Stimulated activated CD4-positive, alpha-beta T cell treated with anti-CD3 and anti-CD28 coated beads, Interleukin-12 subunit alpha, Interleukin-12 subunit beta, amount 100 ng/mL, for 48 hours (primary cell): Measurements from ENCODE around the gene ASPN.

Source experiments
- DNase-seq, 3 donors: peaks; one replicate each; pipeline ENCODE4 v3.0.0-alpha.2; 2020; ENCODE audit warnings: low read depth in 2 of 3, low spot score in 1 of 3

ASPN gene

DNA sequence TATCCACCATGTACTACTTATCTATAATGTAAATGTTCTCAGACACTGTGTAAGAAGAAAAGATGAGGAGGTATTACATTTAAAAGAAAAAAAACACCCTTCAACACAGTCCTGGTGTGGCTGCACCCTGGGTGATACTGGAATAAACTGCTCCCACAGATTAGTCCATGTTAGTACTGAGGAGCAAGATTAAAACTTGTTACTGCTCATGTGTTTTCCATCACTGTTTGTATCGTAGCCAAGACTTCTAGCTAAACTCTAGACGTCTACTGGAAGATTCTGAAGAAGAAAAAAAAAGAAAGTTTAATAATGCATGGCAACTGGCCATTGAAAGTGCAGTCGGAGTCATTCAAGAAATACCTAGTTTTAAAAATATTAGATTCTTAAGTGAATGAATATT, at the start of gene ASPN:
Gene ASPN, minus strand, starts transcription at position 178 of the 400 bp plus-strand sequence.
- DNase-seq: no peak

DNA sequence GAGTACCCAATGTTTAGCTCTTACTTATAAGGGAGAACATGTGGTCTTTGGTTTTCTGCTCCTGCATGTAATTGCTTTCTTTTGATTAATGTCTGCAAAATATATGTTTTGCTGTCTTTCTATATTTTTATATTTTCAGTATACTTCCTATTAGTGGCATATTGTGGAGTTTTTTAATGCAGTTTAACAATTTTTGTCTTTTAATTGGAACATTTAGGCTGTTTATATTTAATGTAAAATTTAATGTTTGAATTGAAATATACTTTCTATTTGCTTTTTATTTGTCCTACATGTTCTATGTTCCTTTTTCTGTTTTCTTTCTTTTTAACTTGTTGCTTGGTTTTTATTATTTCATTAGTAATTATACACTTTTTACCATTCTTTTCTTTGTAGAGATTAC, 48.6 kb upstream of the ASPN start:
- DNase-seq: no peak

DNA sequence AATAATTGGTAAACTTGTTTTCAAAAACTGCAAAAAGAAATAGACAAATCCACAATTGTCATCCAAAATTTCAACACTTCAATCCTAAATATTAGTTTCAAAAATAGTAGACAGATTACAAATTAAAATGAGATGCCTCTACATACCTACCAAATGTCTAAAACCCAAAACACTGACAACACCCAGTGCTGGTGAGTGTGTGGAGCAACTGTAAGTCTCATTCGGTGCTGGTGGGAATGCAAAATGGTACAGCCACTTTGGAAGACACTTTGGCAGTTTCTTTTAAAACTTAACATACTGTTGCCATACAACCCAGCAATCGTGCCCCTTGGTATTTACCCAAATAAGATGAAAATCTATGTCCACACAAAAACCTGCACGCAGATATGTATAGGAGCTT, 46.8 kb upstream of the ASPN start:
- DNase-seq: no peak

DNA sequence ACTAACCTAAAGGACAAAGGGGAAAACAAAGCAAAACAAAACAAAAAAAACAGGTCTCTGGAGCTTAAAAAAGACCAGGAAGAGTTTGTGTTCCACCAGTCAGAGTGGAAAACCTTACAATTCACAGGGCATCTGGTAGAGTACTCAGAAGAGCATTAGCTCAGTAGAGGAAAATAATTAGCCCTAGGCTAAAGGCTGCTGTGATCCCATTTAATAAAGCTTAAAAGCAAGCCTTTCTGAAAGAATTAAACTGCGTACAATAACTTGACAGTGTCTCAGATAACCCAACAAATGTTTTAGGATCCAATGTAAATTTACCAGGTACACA, 46.2 kb upstream of the ASPN start:
- DNase-seq: no peak

DNA sequence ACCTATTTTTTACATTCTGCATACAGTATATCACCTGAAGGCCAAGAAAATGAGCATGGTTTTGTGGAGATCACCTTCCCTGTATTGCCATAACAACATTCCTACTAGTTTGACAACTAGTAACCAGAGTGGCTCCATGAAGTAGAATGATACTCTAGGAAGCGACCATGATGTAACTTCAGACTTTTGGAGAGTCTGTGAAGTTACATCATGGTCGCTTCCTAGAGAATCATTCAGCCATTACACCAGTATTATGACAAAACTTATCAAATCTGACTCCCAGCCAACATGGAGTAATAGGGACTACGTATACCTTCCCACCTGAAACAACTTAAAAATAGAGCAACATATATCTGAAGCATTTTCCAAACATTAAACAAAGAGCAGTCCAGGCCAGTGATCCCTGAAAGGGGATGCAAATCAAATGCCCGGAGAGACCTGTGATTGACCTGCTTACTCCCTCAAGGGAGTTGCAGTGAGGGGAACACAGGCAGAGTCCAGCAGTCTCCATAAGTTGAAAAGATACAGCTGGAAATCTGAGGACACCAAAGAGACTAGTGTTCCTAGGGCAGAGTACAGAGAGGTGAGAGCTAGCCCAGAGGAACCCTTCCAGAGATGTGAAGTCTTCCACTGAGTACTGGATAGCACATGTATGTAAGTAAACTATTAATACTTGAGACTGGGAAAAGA, 45.7 kb upstream of the ASPN start:
- DNase-seq: no peak

DNA sequence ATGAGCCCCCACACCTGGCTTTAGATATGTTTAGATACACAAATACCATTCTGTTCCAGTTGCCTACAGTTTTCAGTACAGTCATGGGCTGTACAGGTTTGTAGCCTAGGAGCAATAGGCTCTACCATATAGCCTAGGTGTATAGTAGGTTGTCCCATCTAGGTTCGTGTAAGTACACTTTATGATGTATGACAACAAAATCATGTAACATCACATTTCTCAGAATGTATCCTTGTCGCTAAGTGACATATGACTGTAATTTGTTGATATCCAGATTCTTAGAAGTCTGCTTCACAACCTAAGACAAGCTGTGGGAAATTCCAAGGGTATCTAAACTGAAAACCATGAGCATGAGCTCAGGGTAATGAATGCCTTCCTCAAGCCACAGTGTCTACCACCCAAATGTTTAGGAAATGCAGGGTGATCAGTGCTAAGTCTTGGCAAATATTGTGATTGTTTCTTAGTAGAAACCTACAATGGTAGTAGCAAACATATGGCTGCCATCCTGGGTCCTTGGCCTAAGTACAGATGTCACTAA, 45.1 kb upstream of the ASPN start:
- no peak for DNase-seq

DNA sequence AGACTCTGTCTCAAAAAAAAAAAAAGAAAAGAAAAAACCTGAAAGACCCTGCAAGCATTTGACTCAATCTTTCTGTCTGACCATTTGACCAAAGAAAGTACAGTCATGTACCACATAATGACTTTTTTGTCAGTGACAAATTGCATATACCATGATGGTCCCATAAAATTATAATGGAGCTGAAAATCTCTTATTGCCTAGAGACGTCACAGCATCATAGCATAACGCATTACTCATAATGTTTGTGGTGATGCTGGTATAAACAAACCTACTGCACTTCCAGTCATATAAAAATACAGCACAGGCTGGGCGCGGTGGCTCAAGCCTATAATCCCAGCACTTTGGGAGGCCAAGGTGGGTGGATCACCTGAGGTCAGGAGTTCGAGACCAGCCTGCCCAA, 43.0 kb upstream of the ASPN start:
- DNase-seq: no peak

DNA sequence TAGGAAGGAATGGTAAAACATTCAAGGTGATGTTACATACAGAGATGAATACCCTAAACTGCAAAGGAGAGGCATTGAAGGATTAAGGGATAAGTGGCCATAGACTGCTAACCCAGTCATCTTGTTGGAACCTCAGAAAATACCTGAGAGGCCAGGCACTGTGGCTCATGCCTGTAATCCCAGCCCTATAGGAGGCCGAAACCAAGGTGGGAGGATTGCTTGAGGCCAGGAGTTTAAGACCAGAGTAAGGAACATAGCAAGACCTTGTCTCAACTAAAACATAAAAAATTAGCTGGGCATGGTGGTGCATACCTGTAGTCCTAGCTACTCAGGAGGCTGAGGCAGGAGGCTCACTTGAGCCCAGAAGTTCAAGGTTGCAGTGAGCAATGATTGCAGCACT, 42.6 kb upstream of the ASPN start:
- no peak for DNase-seq

DNA sequence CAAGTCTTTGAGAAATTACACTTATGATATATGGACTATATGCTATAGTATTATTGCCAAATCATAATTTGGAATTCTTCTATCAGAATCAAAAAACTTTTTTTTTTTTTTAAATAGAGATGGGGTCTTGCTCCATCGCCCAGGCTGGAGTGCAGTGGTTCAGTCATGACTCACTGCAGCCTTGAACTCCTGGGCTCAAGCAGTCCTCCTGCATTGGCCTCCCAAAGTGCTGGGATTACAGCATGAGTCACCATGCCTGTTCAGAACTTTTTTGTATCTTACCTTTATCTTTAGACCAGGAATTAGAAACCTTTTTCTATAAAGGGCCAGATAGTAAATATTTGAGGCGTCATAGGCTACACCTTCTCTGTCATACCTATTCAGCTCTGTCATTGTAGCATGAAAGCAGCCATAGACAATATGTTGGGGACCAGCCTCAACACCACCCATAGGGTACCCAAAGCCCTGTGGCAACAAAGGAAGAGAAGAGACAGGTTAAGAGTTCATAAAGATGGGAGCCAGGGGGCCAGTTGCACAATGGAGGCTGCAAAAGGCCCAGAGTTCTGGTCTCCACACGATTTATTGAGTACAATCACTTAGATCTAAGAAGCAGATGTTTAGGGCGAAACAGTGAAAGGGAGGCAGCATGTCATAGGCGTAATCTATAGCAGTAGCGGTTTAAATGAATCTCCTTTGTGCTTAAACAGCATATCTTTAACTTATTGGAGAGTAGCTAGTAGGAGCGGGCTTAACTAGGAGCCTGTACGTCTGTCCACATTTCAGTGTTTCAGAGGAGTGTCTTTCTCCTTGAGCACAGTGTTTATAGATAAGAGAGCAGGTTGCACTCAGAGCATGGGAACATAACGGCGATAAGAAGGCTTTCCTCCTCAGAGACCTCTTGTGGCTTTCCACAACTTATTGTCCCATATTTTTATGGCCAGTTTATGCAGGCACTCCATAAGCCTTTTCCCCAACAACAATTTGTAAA, 41.0 kb upstream of the ASPN start:
- DNase-seq: no peak

DNA sequence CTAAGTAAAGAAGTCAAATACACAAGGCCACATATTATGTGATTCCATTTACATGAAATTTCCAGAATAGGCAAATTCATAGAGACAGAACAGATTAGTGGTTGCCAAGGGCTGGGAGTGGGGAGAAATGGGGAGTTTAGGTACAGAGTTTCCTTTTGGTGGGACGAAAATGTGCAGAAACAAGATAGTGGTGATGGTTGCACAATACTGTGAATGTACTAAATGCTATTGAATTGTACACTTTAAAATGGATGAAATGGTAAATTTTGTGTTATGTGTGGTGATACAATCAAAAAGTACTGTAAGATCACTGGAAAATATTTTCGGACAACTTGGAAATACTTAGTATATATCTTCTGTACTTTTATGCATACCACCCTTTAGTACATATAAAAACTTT, 38.5 kb upstream of the ASPN start:
- no peak for DNase-seq

DNA sequence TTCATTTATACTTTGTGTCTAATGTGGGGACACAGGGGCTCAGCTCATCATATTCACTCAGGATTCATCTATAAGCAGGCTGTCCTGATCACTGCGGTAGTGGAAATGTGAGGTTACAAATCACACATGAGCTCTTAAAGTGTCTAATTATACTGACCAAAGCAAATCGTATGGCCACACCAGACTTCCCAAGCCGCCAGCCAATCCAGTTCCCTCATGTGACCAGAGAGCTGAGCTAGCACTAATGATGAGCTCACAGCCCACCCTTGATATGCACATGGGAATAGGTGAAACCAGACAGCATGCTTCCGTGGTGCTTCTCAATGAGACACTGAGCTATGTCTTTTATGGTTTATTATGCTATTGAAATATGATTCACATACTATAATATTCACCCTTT, 35.9 kb upstream of the ASPN start:
- DNase-seq: no peak

DNA sequence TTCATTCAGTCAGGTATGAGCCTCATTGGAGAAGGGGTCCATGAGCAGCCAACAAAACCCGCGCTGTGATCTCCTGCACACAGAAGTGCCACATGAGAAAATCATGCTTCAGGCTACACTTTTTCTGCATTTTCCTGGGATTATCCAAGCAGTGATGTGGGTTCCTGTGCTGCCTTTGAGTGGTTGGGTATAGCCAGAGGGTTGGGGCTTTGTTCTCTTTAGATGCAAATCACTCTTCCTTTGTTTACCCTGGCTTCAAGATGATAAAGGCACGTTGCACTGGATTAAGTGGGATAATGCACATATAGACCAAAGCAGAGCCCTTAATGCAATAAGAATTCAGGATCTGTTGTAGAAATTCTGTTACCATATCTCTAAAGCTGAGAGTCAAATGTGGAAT, 34.7 kb upstream of the ASPN start:
- DNase-seq: no peak

DNA sequence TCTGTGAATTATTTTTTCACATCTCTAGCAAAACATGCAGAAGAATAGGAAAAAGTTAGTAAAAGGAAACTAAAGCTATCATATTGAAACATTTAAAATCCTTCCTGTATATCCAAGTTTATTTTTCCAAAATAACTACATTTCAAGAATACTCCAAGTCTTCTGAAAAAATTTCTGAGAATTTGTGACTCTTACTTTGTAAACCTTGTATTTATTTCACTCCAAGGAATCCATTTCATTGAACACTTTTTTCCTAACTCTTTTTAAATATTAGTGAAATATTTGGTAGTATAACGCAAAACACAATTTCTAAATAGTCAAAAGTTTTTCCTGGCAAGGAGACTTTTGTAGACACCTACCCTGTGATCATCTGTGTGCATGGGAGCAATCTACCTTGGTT, 34.2 kb upstream of the ASPN start:
- no peak for DNase-seq

DNA sequence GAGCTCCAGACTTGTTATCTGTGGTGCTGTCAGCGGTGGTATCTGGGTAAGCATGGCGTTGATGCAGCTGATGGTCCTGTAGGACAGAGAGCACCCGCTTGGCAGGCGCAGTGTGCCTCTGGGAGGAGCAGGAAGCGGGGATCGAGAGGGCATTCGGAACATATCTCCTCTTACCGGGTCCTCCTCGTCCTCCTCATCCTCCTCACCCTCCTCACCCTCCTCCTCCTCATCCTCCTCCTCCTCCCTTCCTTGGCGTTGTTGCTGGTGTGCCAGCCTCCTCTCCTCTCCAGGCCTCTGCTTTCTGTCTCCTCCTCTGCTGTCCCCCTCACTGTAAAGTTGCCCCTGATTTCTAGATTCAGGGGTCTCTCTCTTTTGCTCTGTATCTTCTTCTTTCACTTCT, 32.3 kb upstream of the ASPN start:
- DNase-seq: no peak

DNA sequence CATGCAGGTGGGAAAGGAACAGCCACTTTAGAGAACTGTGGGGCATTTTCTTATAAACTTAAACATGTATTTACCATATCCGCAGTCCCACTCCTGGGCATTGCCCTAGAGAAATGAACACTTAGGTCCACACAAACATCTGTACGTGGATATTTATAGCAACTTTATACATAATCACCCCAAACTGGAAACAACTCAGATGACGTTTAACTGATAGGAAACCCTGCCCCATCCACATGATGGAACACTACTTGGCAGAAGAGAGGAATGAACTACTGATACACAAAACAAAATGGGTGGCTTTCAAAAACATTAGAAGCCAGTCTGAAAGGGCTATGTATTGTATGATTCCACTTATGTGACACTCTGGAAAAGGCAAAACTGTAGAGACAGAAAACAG, 31.0 kb upstream of the ASPN start:
- DNase-seq: no peak

DNA sequence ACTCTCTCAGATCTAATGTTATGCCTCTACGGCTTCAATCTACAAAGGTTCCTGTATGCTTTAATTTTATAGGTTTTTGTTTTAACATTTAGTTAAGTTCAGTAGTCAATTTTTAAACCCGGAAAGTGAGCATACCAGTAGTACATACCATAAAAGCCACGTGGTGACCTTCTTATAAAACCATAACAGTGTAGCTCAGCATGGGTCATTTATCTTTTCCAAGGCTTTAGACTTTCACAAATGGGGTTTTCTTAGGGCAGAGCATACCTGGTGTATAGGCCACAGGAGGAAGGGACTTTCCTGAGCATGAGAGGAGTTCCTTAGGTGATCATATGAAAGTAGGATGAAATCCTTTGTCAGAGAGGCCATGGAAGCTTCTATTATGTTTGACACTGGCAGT, 30.3 kb upstream of the ASPN start:
- DNase-seq: no peak

DNA sequence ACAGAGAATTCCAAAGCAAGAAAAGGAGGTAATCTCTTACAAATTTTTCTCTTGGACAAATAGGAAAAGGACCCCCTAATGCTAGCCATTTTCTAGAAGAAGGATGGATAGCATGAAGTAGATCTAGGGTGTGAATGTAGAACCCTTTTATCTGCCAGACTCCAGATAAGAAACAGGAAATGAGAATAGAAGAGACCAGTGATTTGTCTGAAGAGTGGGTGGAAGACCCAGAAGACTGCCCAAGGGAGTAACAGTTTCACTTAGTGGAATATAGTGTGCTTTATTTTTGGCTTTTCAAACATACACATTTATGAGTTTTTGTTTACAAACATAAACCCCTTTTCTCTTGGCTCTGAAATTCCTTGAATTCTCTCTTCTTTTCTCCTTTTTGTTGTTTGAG, 28.4 kb upstream of the ASPN start:
- DNase-seq: no peak

DNA sequence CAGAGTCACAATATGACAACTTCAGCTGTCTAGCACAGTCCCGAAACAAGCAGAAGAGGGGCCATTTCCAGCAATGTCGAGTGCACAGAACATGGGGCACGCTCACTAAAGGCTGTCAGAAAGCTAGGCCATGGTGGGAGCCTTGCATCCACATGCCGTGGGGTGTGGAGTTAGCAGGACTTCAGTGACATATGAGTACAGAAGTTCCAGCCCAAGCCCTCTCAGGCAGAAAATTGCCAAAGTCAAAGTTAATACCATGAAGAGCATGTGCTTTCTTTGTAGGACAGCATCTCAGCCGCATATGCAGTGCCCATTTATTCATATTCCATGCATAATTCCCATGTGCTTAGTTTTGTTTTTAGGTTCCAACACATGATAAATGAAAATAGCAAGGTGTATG, 26.7 kb upstream of the ASPN start:
- no peak for DNase-seq

DNA sequence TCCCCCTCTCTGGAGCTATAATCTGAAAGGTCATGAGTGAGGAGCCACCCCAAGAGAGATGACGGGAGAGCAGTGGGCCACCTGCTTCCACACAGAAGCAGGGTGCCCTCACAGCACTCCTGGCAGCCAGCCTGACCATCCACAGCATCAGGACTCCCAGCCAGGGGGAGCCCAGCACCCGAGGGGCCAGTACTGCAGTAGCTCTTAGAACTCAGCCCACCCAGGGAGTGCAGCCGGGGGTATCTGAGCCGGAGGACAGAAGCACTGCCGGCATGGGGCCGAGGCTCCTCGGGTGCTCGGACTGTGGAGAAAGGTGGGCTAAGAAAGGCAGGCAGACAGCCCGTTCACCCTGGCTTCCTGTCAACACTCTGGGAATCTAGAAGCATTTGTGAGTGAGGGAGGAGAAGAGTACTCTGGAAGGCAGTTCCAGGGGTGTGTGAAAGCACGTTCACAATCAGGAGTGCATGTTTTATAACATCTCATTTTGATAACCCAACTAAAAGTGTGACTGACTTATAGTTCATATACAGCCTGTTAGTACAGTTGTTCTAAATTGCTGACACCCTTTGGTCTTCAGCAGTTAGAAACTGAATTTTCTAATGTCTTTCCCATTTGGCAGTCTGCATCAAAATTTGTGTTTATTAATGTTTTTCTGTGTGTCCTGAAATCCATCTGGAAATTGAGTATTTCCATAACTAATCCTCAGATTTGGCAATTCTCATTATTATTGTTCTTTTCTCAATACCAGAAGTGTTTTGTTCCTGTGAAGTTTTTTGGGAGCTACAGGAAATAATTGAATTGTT, 25.9 kb upstream of the ASPN start:
- DNase-seq: no peak

DNA sequence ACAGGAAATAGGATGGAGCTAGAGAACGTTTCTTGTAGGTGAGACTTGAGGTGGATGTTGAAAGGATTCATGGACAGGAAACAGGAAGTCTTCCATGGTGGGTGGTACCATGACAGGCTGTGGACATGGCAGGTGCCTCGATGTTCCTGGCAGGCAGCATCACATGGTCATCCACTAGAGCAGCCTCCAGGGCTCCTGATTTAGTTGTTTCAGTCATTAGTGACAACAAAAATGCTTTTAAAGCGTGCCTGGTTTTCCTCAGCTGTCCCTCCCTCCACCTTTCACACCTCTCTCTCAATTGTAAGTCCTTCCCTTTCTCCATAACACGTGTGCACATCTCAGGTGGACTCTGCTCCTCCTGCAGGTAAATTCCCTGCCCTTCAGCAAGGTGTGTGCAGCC, 25.2 kb upstream of the ASPN start:
- DNase-seq: no peak

DNA sequence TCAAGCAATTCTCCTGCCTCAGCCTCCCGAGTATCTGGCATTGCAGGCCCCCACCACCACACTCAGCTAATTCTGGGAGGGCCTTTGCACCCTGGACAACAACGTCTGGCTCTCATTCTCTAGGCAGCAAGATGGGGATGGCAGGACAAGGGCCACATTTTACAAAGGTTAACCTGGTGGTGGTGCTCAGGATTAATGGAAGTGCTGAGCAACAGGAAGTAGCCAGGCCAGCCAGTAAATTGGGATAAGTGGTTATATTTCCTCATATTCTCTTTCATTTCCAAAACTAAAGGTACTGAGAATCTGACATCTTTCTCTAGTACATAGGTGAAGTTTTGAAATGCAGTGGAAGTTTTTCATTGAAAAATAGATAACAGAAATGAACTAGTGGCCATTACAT, 24.7 kb upstream of the ASPN start:
- DNase-seq: no peak
